A549 treated with ZK216348 at 1 μM for 4 hours (cell line): ENCODE results near the gene CCL16. TPM values are rescaled to one million over a fixed set of nuclear protein-coding genes. Genes with fewer than 3 reads are reported as not detected.

Experiments used
- total RNA-seq: library from RNA; stranded (reverse); fragments of 200-300 nt; extraction: Qiagen RNA extraction; gene quantifications from 5 replicates; pipeline ENCODE4 v1.2.3, GENCODE V29; 2022; ENCODE audit warnings: low read depth

The CCL16 gene
- total RNA-seq = not detected in 5 replicates

GRCh38 chr17:35981246-35981645, at the start of gene CCL16:
Gene CCL16 (minus strand): TSS chr17:35981497. CDS start chr17:35981420, 77 bp downstream.

DNA sequence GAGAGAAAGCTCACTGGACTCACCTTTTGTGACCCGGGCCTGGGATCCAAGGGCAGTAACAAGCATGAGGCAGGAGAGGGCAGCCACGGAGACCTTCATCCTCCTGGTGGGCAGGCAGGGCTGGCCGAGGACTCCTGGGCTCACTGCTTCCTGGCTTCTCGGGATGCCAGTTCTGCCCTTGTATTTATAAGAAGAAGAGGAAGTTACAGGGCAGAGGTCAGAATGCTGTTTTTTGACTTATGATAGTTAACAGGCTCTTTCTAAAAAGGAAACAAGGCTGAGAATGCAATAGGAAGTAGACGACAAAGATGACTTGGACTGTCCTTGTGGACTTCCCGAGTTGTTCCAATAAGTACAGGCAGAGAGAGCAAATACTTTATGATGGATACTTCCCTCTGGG, 36.5 kb upstream of the CCL16 start, which contains the start of gene CCL23:
CCL23 (minus strand) TSS at position 174 of the 400 bp plus-strand sequence; CDS start at position 99, 75 bp downstream.

DNA sequence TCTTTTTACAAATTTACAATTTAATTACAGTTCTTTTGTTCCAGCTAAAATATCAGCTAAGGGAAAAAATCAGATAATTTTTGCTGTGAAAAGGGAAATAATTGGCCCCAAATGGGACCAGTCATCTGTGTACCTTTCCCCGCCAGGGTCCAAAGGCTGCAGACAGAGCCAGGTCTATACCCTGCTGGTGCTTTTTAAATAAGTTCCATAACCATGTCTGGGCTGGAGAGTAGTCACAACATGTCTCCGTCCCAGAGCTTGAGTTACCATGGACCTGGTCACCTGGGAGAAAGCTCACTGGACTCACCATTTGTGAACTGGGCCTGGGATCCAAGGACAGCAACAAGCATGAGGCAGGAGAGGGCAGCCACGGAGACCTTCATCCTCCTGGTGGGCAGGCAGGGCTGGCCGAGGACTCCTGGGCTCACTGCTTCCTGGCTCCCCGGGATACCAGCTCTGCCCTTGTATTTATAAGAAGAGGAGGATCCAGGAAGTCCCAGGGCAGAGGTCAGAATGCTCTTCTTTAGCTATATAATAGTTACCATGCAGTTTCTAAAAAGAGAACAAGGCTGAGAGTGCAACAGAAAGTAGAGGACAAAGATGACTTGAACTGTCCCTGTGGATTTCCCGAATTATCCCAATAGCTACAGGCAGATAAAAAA, 19.9 kb upstream of the CCL16 start, which contains the start of gene CCL15:
CCL15 (minus strand) TSS at position 444 of the 662 bp plus-strand sequence; CDS start at position 383, 61 bp downstream.

DNA sequence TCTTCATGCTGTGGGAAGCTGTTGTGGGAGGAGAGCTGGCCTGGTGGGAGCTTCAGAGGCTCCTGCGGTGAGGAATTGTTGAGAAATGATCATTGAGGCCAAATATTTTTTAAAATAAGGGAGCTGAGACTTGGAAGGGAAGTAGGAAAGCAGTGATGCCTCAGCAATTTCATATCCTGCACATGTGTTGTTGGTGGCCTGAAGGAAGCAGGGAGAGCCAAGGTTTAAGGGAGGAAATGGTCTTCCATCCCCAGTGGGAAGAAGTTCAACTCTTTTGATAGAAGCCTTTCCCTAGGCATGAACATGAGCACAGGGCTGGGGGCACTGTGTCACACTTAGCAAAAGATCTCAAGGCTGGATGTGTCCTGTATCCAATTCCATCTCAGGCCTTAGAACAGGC, 5.3 kb upstream of the CCL16 start, which contains the start of gene CCL14:
CCL14 (minus strand) TSS at position 87 of the 400 bp plus-strand sequence; CDS start at position 7, 80 bp downstream.

DNA sequence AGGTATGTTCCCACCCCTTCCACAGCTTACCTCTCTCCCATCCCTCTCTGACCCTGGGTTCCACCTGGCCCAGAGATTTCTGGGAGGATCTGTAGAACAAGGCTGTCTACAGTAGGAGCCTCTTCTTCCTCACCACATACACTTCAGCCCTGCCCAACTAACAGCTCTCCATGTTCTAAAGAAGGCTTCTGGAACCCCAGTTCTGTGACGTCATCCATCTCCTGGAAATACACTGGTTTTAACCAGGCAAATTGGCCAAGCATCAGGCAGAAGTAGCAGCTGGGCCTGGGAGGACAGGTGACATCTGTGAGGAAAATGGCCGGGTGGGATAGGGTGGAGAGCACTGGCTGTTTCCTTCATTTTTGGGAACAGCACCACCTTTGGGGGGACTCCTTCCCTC, 37.8 kb downstream of the CCL16 start, which contains the start of gene LYZL6:
LYZL6 (minus strand) TSS at position 177 of the 400 bp plus-strand sequence. CDS start 4,357 bp downstream, outside the sequence.

DNA sequence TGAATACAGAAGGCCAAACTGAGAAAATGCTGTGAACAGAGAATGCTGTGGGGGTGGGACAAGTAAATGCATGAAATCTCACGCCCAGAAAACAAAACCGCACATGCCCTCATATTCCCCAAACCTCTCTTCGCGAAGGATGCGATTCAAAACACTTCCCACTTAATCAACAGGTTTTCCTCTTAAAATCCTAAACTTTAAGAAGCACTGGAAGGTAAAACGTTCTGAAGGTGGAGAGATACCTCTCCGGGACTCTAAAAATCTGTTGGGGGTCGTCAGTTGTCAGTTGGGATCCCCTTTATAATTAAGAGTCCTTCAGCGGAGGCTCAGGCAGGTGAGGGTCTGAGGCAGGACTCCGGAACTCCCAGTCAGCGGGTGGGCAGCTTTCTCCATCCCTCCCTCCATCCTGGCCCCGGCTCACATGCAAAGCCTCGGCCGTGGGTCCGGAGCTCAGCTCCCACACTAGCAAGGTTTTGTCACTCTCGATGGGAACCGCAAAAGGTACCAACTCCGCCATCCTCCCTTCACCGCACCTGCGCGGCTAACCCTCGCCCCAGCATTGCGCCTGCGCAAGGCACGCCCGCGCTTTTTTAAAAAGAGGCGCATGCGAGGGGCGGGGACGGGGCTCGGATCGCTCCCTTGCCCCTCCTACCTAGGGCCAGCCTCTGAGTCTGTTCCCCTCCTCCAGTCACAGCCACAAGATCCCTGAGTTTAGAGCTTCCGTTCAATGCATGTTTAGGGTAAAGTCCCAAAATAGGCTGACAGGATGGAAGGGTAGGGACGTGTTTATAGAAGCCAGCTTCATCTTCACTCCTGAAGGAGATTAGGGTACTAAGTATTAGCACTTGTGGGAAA, 50.9 kb downstream of the CCL16 start, which contains the start of gene RDM1:
RDM1 (minus strand) TSS at position 563 of the 855 bp plus-strand sequence; CDS start at position 517, 46 bp downstream.

Other genes with a start within 250 kb of the CCL16 start
- gene RASL10B, start 249.9 kb downstream of the CCL16 start, total RNA-seq = 0.12 to 0.15 TPM (median 0.14 TPM) in 4 of 5 replicates, not detected in the other
- 0.06 to 0.08 TPM in 2 of 5 replicates, not detected in the others for gene GAS2L2, start 228.3 kb downstream of the CCL16 start, total RNA-seq
- 0.38 to 0.56 TPM in 2 of 5 replicates, not detected in the others for gene C17orf50, start 220.6 kb downstream of the CCL16 start, total RNA-seq
- gene MMP28, start 185.9 kb downstream of the CCL16 start, total RNA-seq = 2.7 to 8.4 TPM (median 7.1 TPM) in 5 replicates
- 210 to 259 TPM (median 226 TPM) in 5 replicates for gene TAF15, start 172.0 kb downstream of the CCL16 start, total RNA-seq
- gene HEATR9, start 112.6 kb downstream of the CCL16 start, total RNA-seq = not detected in 5 replicates
- 1.0 to 2.3 TPM (median 1.5 TPM) in 5 replicates for gene CCL5, start 101.1 kb downstream of the CCL16 start, total RNA-seq
- gene RDM1, start 50.7 kb downstream of the CCL16 start, total RNA-seq = 2.7 to 6.7 TPM (median 3.7 TPM) in 5 replicates
- gene LYZL6, start 37.8 kb downstream of the CCL16 start, total RNA-seq = not detected in 5 replicates
- not detected in 5 replicates for gene CCL14, start 5.2 kb upstream of the CCL16 start, total RNA-seq
- gene CCL15, start 20.1 kb upstream of the CCL16 start, total RNA-seq = not detected in 5 replicates
- not detected in 5 replicates for gene CCL23, start 36.5 kb upstream of the CCL16 start, total RNA-seq
- gene CCL18, start 82.8 kb upstream of the CCL16 start, total RNA-seq = 0.38 TPM in 1 of 5 replicates, not detected in the others
- not detected in 5 replicates for gene CCL3, start 108.6 kb upstream of the CCL16 start, total RNA-seq
- gene CCL4, start 122.3 kb upstream of the CCL16 start, total RNA-seq = not detected in 5 replicates
- gene TBC1D3B, start 195.1 kb upstream of the CCL16 start, total RNA-seq = 1.5 to 4.3 TPM (median 3.4 TPM) in 5 replicates
- not detected in 5 replicates for gene CCL3L1, start 215.3 kb upstream of the CCL16 start, total RNA-seq
- gene CCL4L2, start 229.6 kb upstream of the CCL16 start, total RNA-seq = not detected in 5 replicates